Measurements from ENCODE around the gene CFAP299. TPM values are rescaled to one million over a fixed set of nuclear protein-coding genes. Genes with fewer than 3 reads are reported as not detected.
A peak's percentile ranks its signal among the peaks of the same experiment; 100 is the strongest.

Gene CFAP299
- polyA plus RNA-seq, 6 donors from 2014 or later: not detected

GRCh38 chr4:80912350-80912749 lies 576.8 kb downstream of the CFAP299 start:
- ATAC-seq (ENCODE audit: low read depth in 2 of 2) (no peak), DNase-seq (no peak)
- H3K27ac Mint-ChIP-seq: no peak overlapping the region
- H3K4me1 Mint-ChIP-seq: peaks cover 8 to 15% (median 10%) of the 10 kb centered on the region in 3 donors
- no peak overlapping the region for H3K4me3 Mint-ChIP-seq
- no peaks in the 10 kb centered on the region for H3K27me3 Mint-ChIP-seq
- peaks cover 1 to 4% of the 10 kb centered on the region in 2 donors for H3K36me3 Mint-ChIP-seq
- peaks cover 2 to 18% (median 9%) of the 10 kb centered on the region in 7 donors for H3K9me3 Mint-ChIP-seq

- H3K27me3 Mint-ChIP-seq: no peaks in the 10 kb centered on the region
- DNase-seq: peak; percentile 27
- H3K36me3 Mint-ChIP-seq: no peaks in the 10 kb centered on the region
Observed at GRCh38 chr4:80913381-80913780, 577.9 kb downstream of the CFAP299 start.

GRCh38 chr4:80916770-80917169 lies 581.2 kb downstream of the CFAP299 start:
- peaks cover 0 to 1% (median 0%) of the 10 kb centered on the region in 7 donors for H3K9me3 Mint-ChIP-seq
- H3K4me1 Mint-ChIP-seq: peaks cover 8 to 15% (median 10%) of the 10 kb centered on the region in 3 donors
- no peak overlapping the region for H3K4me3 Mint-ChIP-seq
- ATAC-seq (ENCODE audit: low read depth in 2 of 2) (no peak), DNase-seq (no peak)
- no peaks in the 10 kb centered on the region for H3K27me3 Mint-ChIP-seq
- no peaks in the 10 kb centered on the region for H3K36me3 Mint-ChIP-seq
- H3K27ac Mint-ChIP-seq: no peak overlapping the region

More at GRCh38 chr4:80913381-80913780, 577.9 kb downstream of the CFAP299 start:
- peaks cover 0 to 8% (median 2%) of the 10 kb centered on the region in 7 donors for H3K9me3 Mint-ChIP-seq
- peak; percentile 79 to 87 for ATAC-seq (ENCODE audit: low read depth in 2 of 2)
- peak overlapping the region in 1 of 6 donors; percentile 13 for H3K27ac Mint-ChIP-seq
- peaks cover 8 to 15% (median 10%) of the 10 kb centered on the region in 3 donors for H3K4me1 Mint-ChIP-seq
- no peak overlapping the region for H3K4me3 Mint-ChIP-seq

- DNase-seq (no peak), ATAC-seq (ENCODE audit: low read depth in 2 of 2) (no peak)
- Mint-ChIP-seq H3K27ac (no peak overlapping the region), H3K36me3 (no peaks in the 10 kb centered on the region), H3K27me3 (no peaks in the 10 kb centered on the region), H3K4me3 (no peak overlapping the region), H3K4me1 (peaks cover 8 to 10% (median 9%) of the 10 kb centered on the region in 3 donors), H3K9me3 (peaks cover 0 to 1% (median 0%) of the 10 kb centered on the region in 7 donors)
Observed at GRCh38 chr4:80918004-80918403, 582.5 kb downstream of the CFAP299 start.

- DNase-seq: no peak
- ATAC-seq (ENCODE audit: low read depth in 2 of 2): no peak
- H3K9me3 Mint-ChIP-seq: no peaks in the 10 kb centered on the region
- H3K4me1 Mint-ChIP-seq: no peaks in the 10 kb centered on the region
- H3K27ac Mint-ChIP-seq: no peak overlapping the region
- H3K27me3 Mint-ChIP-seq: no peaks in the 10 kb centered on the region
- no peak overlapping the region for H3K4me3 Mint-ChIP-seq
- H3K36me3 Mint-ChIP-seq: no peaks in the 10 kb centered on the region
Observed at GRCh38 chr4:80921441-80921840, 585.9 kb downstream of the CFAP299 start.

GRCh38 chr4:80922941-80923340 lies 587.4 kb downstream of the CFAP299 start:
- H3K27me3 Mint-ChIP-seq: no peaks in the 10 kb centered on the region
- ATAC-seq (ENCODE audit: low read depth in 2 of 2) (no peak), DNase-seq (no peak)
- no peak overlapping the region for H3K4me3 Mint-ChIP-seq
- H3K4me1 Mint-ChIP-seq: no peaks in the 10 kb centered on the region
- no peak overlapping the region for H3K27ac Mint-ChIP-seq
- no peaks in the 10 kb centered on the region for H3K9me3 Mint-ChIP-seq
- H3K36me3 Mint-ChIP-seq: no peaks in the 10 kb centered on the region

- H3K4me1 Mint-ChIP-seq: no peaks in the 10 kb centered on the region
- DNase-seq (no peak), ATAC-seq (ENCODE audit: low read depth in 2 of 2) (no peak)
- no peak overlapping the region for H3K27ac Mint-ChIP-seq
- H3K27me3 Mint-ChIP-seq: no peaks in the 10 kb centered on the region
- no peaks in the 10 kb centered on the region for H3K9me3 Mint-ChIP-seq
- H3K4me3 Mint-ChIP-seq: no peak overlapping the region
- no peaks in the 10 kb centered on the region for H3K36me3 Mint-ChIP-seq
Observed at GRCh38 chr4:80925293-80925692, 589.8 kb downstream of the CFAP299 start.

- ATAC-seq (ENCODE audit: low read depth in 2 of 2) (no peak), DNase-seq (no peak)
- Mint-ChIP-seq H3K9me3 (no peaks in the 10 kb centered on the region), H3K27ac (no peak overlapping the region), H3K27me3 (no peaks in the 10 kb centered on the region), H3K36me3 (no peaks in the 10 kb centered on the region), H3K4me3 (no peak overlapping the region), H3K4me1 (no peaks in the 10 kb centered on the region)
Observed at GRCh38 chr4:80926446-80926845, 590.9 kb downstream of the CFAP299 start.

- H3K27me3 Mint-ChIP-seq: no peaks in the 10 kb centered on the region
- no peak overlapping the region for H3K4me3 Mint-ChIP-seq
- H3K4me1 Mint-ChIP-seq: no peaks in the 10 kb centered on the region
- H3K9me3 Mint-ChIP-seq: no peaks in the 10 kb centered on the region
- H3K27ac Mint-ChIP-seq: no peak overlapping the region
- DNase-seq (no peak), ATAC-seq (ENCODE audit: low read depth in 2 of 2) (no peak)
- H3K36me3 Mint-ChIP-seq: no peaks in the 10 kb centered on the region
Observed at GRCh38 chr4:80926891-80927290, 591.4 kb downstream of the CFAP299 start.

GRCh38 chr4:80927420-80927819 lies 591.9 kb downstream of the CFAP299 start:
- ATAC-seq (ENCODE audit: low read depth in 2 of 2) (no peak), DNase-seq (no peak)
- Mint-ChIP-seq H3K4me3 (no peak overlapping the region), H3K9me3 (no peaks in the 10 kb centered on the region), H3K27me3 (no peaks in the 10 kb centered on the region), H3K4me1 (no peaks in the 10 kb centered on the region), H3K27ac (no peak overlapping the region), H3K36me3 (no peaks in the 10 kb centered on the region)

- Mint-ChIP-seq H3K9me3 (peaks cover 0 to 3% (median 0%) of the 10 kb centered on the region in 7 donors), H3K36me3 (no peaks in the 10 kb centered on the region), H3K4me3 (no peak overlapping the region), H3K27me3 (no peaks in the 10 kb centered on the region), H3K27ac (peak overlapping the region in 1 of 6 donors; percentile 49), H3K4me1 (no peaks in the 10 kb centered on the region)
- no peak for ATAC-seq (ENCODE audit: low read depth in 2 of 2)
- no peak for DNase-seq
Observed at GRCh38 chr4:80931631-80932081, 596.1 kb downstream of the CFAP299 start.

- no peak for DNase-seq
Observed at GRCh38 chr4:80948141-80948540, 612.6 kb downstream of the CFAP299 start.

GRCh38 chr4:80948995-80949394 lies 613.5 kb downstream of the CFAP299 start:
- DNase-seq (no peak), ATAC-seq (ENCODE audit: low read depth in 2 of 2) (no peak)
- Mint-ChIP-seq H3K36me3 (no peaks in the 10 kb centered on the region), H3K27me3 (peaks cover 0 to 19% (median 0%) of the 10 kb centered on the region in 3 donors), H3K4me1 (no peaks in the 10 kb centered on the region), H3K4me3 (no peak overlapping the region), H3K9me3 (peaks cover 0 to 2% (median 0%) of the 10 kb centered on the region in 7 donors), H3K27ac (peak overlapping the region in 2 of 6 donors; percentile 5 to 66)

More at GRCh38 chr4:80948141-80948540, 612.6 kb downstream of the CFAP299 start:
- peaks cover 0 to 19% (median 0%) of the 10 kb centered on the region in 3 donors for H3K27me3 Mint-ChIP-seq
- peaks cover 0 to 2% (median 0%) of the 10 kb centered on the region in 7 donors for H3K9me3 Mint-ChIP-seq
- H3K27ac Mint-ChIP-seq: no peak overlapping the region
- H3K36me3 Mint-ChIP-seq: no peaks in the 10 kb centered on the region
- H3K4me3 Mint-ChIP-seq: no peak overlapping the region
- H3K4me1 Mint-ChIP-seq: no peaks in the 10 kb centered on the region
- no peak for ATAC-seq (ENCODE audit: low read depth in 2 of 2)

GRCh38 chr4:80956421-80956820 lies 620.9 kb downstream of the CFAP299 start:
- Mint-ChIP-seq H3K9me3 (no peaks in the 10 kb centered on the region), H3K36me3 (no peaks in the 10 kb centered on the region), H3K27ac (peak overlapping the region in 1 of 6 donors; percentile 49), H3K4me1 (no peaks in the 10 kb centered on the region), H3K27me3 (no peaks in the 10 kb centered on the region), H3K4me3 (no peak overlapping the region)
- DNase-seq: no peak
- ATAC-seq (ENCODE audit: low read depth in 2 of 2): no peak

GRCh38 chr4:80963051-80963450 lies 627.5 kb downstream of the CFAP299 start:
- Mint-ChIP-seq H3K27ac (no peak overlapping the region), H3K4me3 (no peak overlapping the region), H3K4me1 (no peaks in the 10 kb centered on the region), H3K36me3 (no peaks in the 10 kb centered on the region), H3K9me3 (no peaks in the 10 kb centered on the region), H3K27me3 (no peaks in the 10 kb centered on the region)
- DNase-seq (no peak), ATAC-seq (ENCODE audit: low read depth in 2 of 2) (no peak)

All from naive B cell (primary cell).